Tibial nerve (tissue), 4 donors: ENCODE results near the gene CAPN13. TPM values are rescaled to one million over a fixed set of nuclear protein-coding genes. Genes with fewer than 3 reads are reported as not detected.

ENCODE experiments used
- DNase-seq, 2 donors: peaks; one replicate each; pipeline ENCODE4 v3.0.0-alpha.2; 2019; ENCODE audit warnings: low spot score in 2 of 2
- H3K27ac ChIP-seq, 4 donors: fragments of 200-600 bp; sonication (generic) in 3 of 4; one replicate each; pipeline ENCODE4 v1.5.1; 2017 to 2019; ENCODE audit warnings: mild to moderate bottlenecking in 1 of 4
- H3K27me3 ChIP-seq, 2 donors: fragments of 200-600 bp; sonication (generic) in 1 of 2; one replicate each; pipeline versions ENCODE4 v1.5.1 to v1.6.0; 2017 to 2019
- H3K36me3 ChIP-seq, 3 donors: fragments of 200-600 bp; sonication (generic); one replicate each; pipeline ENCODE4 v1.5.1; 2018 to 2019
- H3K4me1 ChIP-seq, 4 donors: fragments of 200-600 bp; sonication (generic) in 3 of 4; one replicate each; pipeline ENCODE4 v1.5.1; 2017 to 2019
- H3K4me3 ChIP-seq, 4 donors: fragments of 200-600 bp; sonication (generic) in 3 of 4; one replicate each; pipeline ENCODE4 v1.5.1; 2017 to 2019; ENCODE audit warnings: mild to moderate bottlenecking in 1 of 4, moderate library complexity in 1 of 4
- H3K9me3 ChIP-seq, 4 donors: fragments of 200-600 bp; sonication (generic) in 3 of 4; one replicate each; pipeline ENCODE4 v1.5.1; 2017 to 2019
- CTCF ChIP-seq, 5 experiments: fragments of 200-600 bp in 3 of 5; fragments of 450-650 bp in 2 of 5; sonication (generic) in 3 of 5; IDR thresholded peaks; one replicate each; pipeline ENCODE4 v1.5.1; 2016 to 2019; ENCODE audit warnings: antibody characterized with exemption in 5 of 5, mild to moderate bottlenecking in 3 of 5, moderate library complexity in 2 of 5
- EP300 ChIP-seq, 2 donors: sonication (generic); formaldehyde crosslinking; IDR thresholded peaks; one replicate each; pipeline ENCODE4 v1.6.1; 2017; ENCODE audit warnings: antibody characterized with exemption in 2 of 2, mild to moderate bottlenecking in 1 of 2
- POLR2A ChIP-seq, 2 donors: fragments of 450-650 bp; IDR thresholded peaks; one replicate each; pipeline ENCODE4 v1.6.1; 2017; ENCODE audit warnings: antibody characterized with exemption in 2 of 2, mild to moderate bottlenecking in 2 of 2, moderate library complexity in 2 of 2
- WGBS, 2 donors: methylation state at CpG; one replicate each; pipeline ENCODE4 v1.1.5; 2018; 5-methylcytosine and 5-hydroxymethylcytosine counted together
- total RNA-seq, 4 donors: library from RNA; depleted of rRNA; stranded (reverse); fragments of >200 nt; gene quantifications; one replicate each; pipeline ENCODE4 v1.1.0, GENCODE V29; 2016

The CAPN13 gene
- total RNA-seq, 4 donors from 2014 or later, result not detected

- DNase-seq, result no peak
- no peaks in the 10 kb centered on the region for H3K27me3 ChIP-seq
- no peaks in the 10 kb centered on the region for H3K36me3 ChIP-seq
- WGBS, 2 donors, result 88 to 95% methylated on average over 3 of the region's 3 CpGs
- no peak overlapping the region for H3K4me3 ChIP-seq
- TF ChIP-seq CTCF (IDR thresholded peaks at IDR 0.05), result no peak
- TF ChIP-seq POLR2A (IDR thresholded peaks at IDR 0.05), result no peak
- no peak for TF ChIP-seq EP300 (IDR thresholded peaks at IDR 0.05)
- H3K9me3 ChIP-seq, result no peaks in the 10 kb centered on the region
- no peaks in the 10 kb centered on the region for H3K4me1 ChIP-seq
- H3K27ac ChIP-seq, result no peak overlapping the region
Observed at GRCh38 chr2:30772021-30772705, 35.1 kb downstream of the CAPN13 start.

- H3K27ac ChIP-seq, result no peak overlapping the region
- no peaks in the 10 kb centered on the region for H3K27me3 ChIP-seq
- H3K4me3 ChIP-seq, result no peak overlapping the region
- H3K4me1 ChIP-seq, result no peaks in the 10 kb centered on the region
- no peaks in the 10 kb centered on the region for H3K36me3 ChIP-seq
- DNase-seq, result no peak
- WGBS, 2 donors, result 63 to 71% methylated on average over 11 of the region's 11 CpGs
- TF ChIP-seq CTCF (IDR thresholded peaks at IDR 0.05) (no peak), POLR2A (IDR thresholded peaks at IDR 0.05) (no peak), EP300 (IDR thresholded peaks at IDR 0.05) (no peak)
- H3K9me3 ChIP-seq, result no peaks in the 10 kb centered on the region
Observed at GRCh38 chr2:30770816-30771576, 36.2 kb downstream of the CAPN13 start.

- Histone ChIP-seq H3K27me3 (no peaks in the 10 kb centered on the region), H3K36me3 (no peaks in the 10 kb centered on the region), H3K4me1 (no peaks in the 10 kb centered on the region), H3K9me3 (no peaks in the 10 kb centered on the region), H3K4me3 (no peak overlapping the region), H3K27ac (no peak overlapping the region)
- TF ChIP-seq EP300 (IDR thresholded peaks at IDR 0.05) (no peak), CTCF (IDR thresholded peaks at IDR 0.05) (no peak), POLR2A (IDR thresholded peaks at IDR 0.05) (no peak)
- 79 to 80% methylated on average over 8 to 10 of the region's 10 CpGs for WGBS, 2 donors
- no peak for DNase-seq
Observed at GRCh38 chr2:30769891-30770462, 37.3 kb downstream of the CAPN13 start.

- Histone ChIP-seq H3K36me3 (no peaks in the 10 kb centered on the region), H3K4me1 (no peaks in the 10 kb centered on the region), H3K4me3 (no peak overlapping the region), H3K27ac (no peak overlapping the region), H3K9me3 (no peaks in the 10 kb centered on the region), H3K27me3 (no peaks in the 10 kb centered on the region)
- DNase-seq, result no peak
- TF ChIP-seq CTCF (IDR thresholded peaks at IDR 0.05) (no peak), EP300 (IDR thresholded peaks at IDR 0.05) (no peak), POLR2A (IDR thresholded peaks at IDR 0.05) (no peak)
- 76 to 84% methylated on average over 2 of the region's 2 CpGs for WGBS, 2 donors
Observed at GRCh38 chr2:30769481-30769780, 37.8 kb downstream of the CAPN13 start.
